ENCODE results near the gene CREBRF. TPM values are rescaled to one million over a fixed set of nuclear protein-coding genes. Genes with fewer than 3 reads are reported as not detected.

The CREBRF gene
- total RNA-seq, 2 donors from 2014 or later, result 12.1 to 25.6 TPM

GRCh38 chr5:173187054-173187743 is 131.0 kb downstream of the CREBRF start:
- ATAC-seq (peak; percentile 26), DNase-seq (no peak)
- intact Hi-C loops (cut with DNase I, micrococcal nuclease), result no loop called here

- ATAC-seq, result no peak
- intact Hi-C loops (cut with DNase I, micrococcal nuclease), result no loop called here
- DNase-seq, result no peak
Observed at GRCh38 chr5:173188280-173188679, 132.1 kb downstream of the CREBRF start.

Other genes starting within 250 kb of the CREBRF start
- 100 to 1,000 TPM; 201 to 223 TPM for gene ERGIC1, start 222.1 kb upstream of the CREBRF start, total RNA-seq
- 10 to 100 TPM; 19.1 to 25.4 TPM for gene RPL26L1, start 96.9 kb upstream of the CREBRF start, total RNA-seq
- gene ATP6V0E1, start 72.6 kb upstream of the CREBRF start, total RNA-seq, result 100 to 1,000 TPM; 168 to 225 TPM
- gene BNIP1, start 88.2 kb downstream of the CREBRF start, total RNA-seq, result 10 to 100 TPM in 1 of 2 donors, 1 to 10 TPM in 1; 7.5 to 11.8 TPM
- not detected for gene NKX2-5, start 178.9 kb downstream of the CREBRF start, total RNA-seq

All from left colon (tissue), 2 donors.